Esophagus squamous epithelium (tissue), 5 donors: Measurements from ENCODE around the gene ADGRV1. TPM values are rescaled to one million over a fixed set of nuclear protein-coding genes. Genes with fewer than 3 reads are reported as not detected.

ENCODE experiments used
- DNase-seq: peaks from one replicate; lab custom pipeline; 2025; lab: John Stamatoyannopoulos, UW
- H3K27ac ChIP-seq, 4 donors: fragments of 200-600 bp; sonication (generic); one replicate each; pipeline ENCODE4 v1.5.1; 2016 to 2019; ENCODE audit warnings: mild to moderate bottlenecking in 1 of 4
- H3K27me3 ChIP-seq, 4 donors: fragments of 200-600 bp; sonication (generic); 1 replicate in 3 of 4; 2 replicates in 1 of 4; pipeline versions ENCODE4 v1.5.1 to v1.6.0; 2017 to 2021; ENCODE audit warnings: antibody characterized with exemption in 1 of 4
- H3K36me3 ChIP-seq, 3 donors: fragments of 200-600 bp; sonication (generic); one replicate each; pipeline ENCODE4 v1.5.1; 2016 to 2019
- H3K4me1 ChIP-seq, 3 donors: fragments of 200-600 bp; sonication (generic); one replicate each; pipeline ENCODE4 v1.5.1; 2017 to 2019
- H3K4me3 ChIP-seq, 4 donors: fragments of 200-600 bp; sonication (generic); 1 replicate in 3 of 4; 2 replicates in 1 of 4; pipeline ENCODE4 v1.5.1; 2016 to 2019; ENCODE audit warnings: mild to moderate bottlenecking in 2 of 4, moderate library complexity in 1 of 4
- H3K9me3 ChIP-seq, 3 donors: fragments of 200-600 bp; sonication (generic); one replicate each; pipeline ENCODE4 v1.5.1; 2016 to 2019
- CTCF ChIP-seq, 6 experiments: fragments of 450-650 bp in 4 of 6; fragments of 200-600 bp in 2 of 6; sonication (generic) in 2 of 6; IDR thresholded peaks; one replicate each; pipeline ENCODE4 v1.5.1; 2016 to 2019; ENCODE audit warnings: antibody characterized with exemption in 6 of 6, mild to moderate bottlenecking in 4 of 6, moderate library complexity in 4 of 6
- POLR2A ChIP-seq, 4 donors: fragments of 450-650 bp; IDR thresholded peaks; one replicate each; pipeline ENCODE4 v1.6.1; 2017; ENCODE audit warnings: antibody characterized with exemption in 4 of 4, mild to moderate bottlenecking in 4 of 4, moderate library complexity in 3 of 4
- WGBS, 2 donors: methylation state at CpG; one replicate each; pipeline ENCODE4 v1.1.5; 2018; 5-methylcytosine and 5-hydroxymethylcytosine counted together
- intact Hi-C: fragments of 100-400 bp; cut with DNase I; formaldehyde crosslinking; loops from one replicate; pipeline ENCODE4 v1.15.0; 2022
- total RNA-seq, 4 donors: library from RNA; depleted of rRNA; stranded (reverse); fragments of >200 nt; gene quantifications; one replicate each; pipeline ENCODE4 v1.1.0, GENCODE V29; 2016
- donor health status: DM: yes; HTN: yes; CAD: no.

ADGRV1 gene
- total RNA-seq, 4 donors from 2014 or later, result 1.9 to 14.1 (median 4.0) TPM

- intact Hi-C loops, result no loop called here
- no peaks in the 10 kb centered on the region for H3K9me3 ChIP-seq
These were observed 4.5 kb downstream of the ADGRV1 start for GRCh38 chr5:90563108-90563507.

GRCh38 chr5:90565491-90565890, 6.9 kb downstream of the ADGRV1 start:
- TF ChIP-seq CTCF (IDR thresholded peaks at IDR 0.05) (no peak), POLR2A (IDR thresholded peaks at IDR 0.05) (no peak)
- Histone ChIP-seq H3K36me3 (no peaks in the 10 kb centered on the region), H3K27ac (no peak overlapping the region), H3K4me3 (no peak overlapping the region), H3K27me3 (peaks cover 0 to 31% (median 0%) of the 10 kb centered on the region in 4 donors), H3K9me3 (no peaks in the 10 kb centered on the region), H3K4me1 (no peaks in the 10 kb centered on the region)
- intact Hi-C loops, result no loop called here
- no peak for DNase-seq
- WGBS, 2 donors, result 89 to 90% methylated on average over 3 of the region's 3 CpGs

More at GRCh38 chr5:90563108-90563507, 4.5 kb downstream of the ADGRV1 start:
- Histone ChIP-seq H3K4me3 (no peak overlapping the region), H3K36me3 (no peaks in the 10 kb centered on the region), H3K27me3 (peaks cover 0 to 55% (median 1%) of the 10 kb centered on the region in 4 donors), H3K4me1 (peaks cover 6 to 12% (median 7%) of the 10 kb centered on the region in 3 donors), H3K27ac (no peak overlapping the region)
- no peak for DNase-seq
- 28 to 29% methylated on average over 1 of the region's 1 CpG for WGBS, 2 donors
- TF ChIP-seq POLR2A (IDR thresholded peaks at IDR 0.05) (no peak), CTCF (IDR thresholded peaks at IDR 0.05) (no peak)

DNA sequence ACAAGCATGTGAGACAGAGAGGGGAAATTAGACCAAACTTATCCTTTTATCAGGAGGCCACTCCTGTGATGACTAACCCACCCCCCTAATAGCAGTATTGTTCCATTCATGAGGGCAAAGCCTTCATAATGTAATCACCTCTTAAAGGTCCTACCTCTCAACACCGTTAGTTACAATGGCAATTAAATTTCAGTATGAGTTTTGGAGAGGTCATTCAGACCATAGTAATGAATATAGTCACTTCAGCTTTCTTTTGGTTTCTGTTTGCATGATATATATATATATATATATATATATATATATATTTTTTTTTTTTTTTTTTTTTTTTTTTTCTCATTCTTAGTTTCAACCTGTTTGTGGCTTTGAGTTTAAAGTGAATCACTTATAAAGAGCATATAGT, 10.5 kb downstream of the ADGRV1 start:
- H3K4me1 ChIP-seq, result no peaks in the 10 kb centered on the region
- H3K9me3 ChIP-seq, result no peaks in the 10 kb centered on the region
- 64 to 69% methylated on average over 1 of the region's 1 CpG for WGBS, 2 donors
- intact Hi-C loops, result no loop called here
- no peaks in the 10 kb centered on the region for H3K27me3 ChIP-seq
- H3K4me3 ChIP-seq, result no peak overlapping the region
- DNase-seq, result no peak
- no peaks in the 10 kb centered on the region for H3K36me3 ChIP-seq
- no peak overlapping the region for H3K27ac ChIP-seq
- TF ChIP-seq POLR2A (IDR thresholded peaks at IDR 0.05) (no peak), CTCF (IDR thresholded peaks at IDR 0.05) (no peak)

- Histone ChIP-seq H3K9me3 (no peaks in the 10 kb centered on the region), H3K27ac (no peak overlapping the region), H3K27me3 (no peaks in the 10 kb centered on the region), H3K4me3 (no peak overlapping the region), H3K36me3 (no peaks in the 10 kb centered on the region), H3K4me1 (no peaks in the 10 kb centered on the region)
- intact Hi-C loops, result no loop called here
- DNase-seq, result no peak
- no peak for TF ChIP-seq CTCF (IDR thresholded peaks at IDR 0.05)
- TF ChIP-seq POLR2A (IDR thresholded peaks at IDR 0.05), result no peak
- WGBS, 2 donors, result 65 to 71% methylated on average over 2 of the region's 2 CpGs
These were observed 11.4 kb downstream of the ADGRV1 start for GRCh38 chr5:90570034-90570433.

DNA sequence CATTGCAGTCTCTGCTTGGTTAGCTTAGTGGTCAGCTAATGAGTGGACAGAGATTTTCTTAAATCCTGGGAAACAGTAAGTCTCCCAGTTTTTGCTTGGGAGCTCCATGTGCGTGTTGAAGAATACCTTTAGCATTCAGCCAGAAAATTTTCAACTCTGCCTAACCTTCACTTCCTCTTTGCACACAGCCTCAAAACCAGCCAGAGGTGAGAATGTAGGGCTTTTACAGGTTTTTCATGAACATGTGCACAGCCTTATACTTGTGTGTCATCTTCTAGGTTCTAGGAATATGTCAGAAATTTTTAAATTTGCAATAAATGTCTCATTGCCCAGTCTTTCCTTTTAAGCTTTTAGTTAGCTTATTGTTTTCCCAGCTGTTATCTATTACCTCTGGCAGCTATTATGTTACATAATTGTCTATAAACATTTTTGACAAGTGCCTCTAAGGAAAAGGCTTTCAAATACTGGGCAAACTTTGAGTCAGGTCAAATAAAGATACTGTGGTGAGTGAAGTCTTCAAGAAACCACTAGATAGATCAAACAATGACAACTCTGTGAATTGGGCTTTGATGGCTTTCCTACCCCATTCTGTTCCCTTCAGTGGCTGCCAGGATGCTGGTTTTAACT, 12.7 kb downstream of the ADGRV1 start:
- H3K9me3 ChIP-seq, result no peaks in the 10 kb centered on the region
- no peaks in the 10 kb centered on the region for H3K4me1 ChIP-seq
- WGBS, 2 donors, result 57 to 92% methylated on average over 1 of the region's 1 CpG
- intact Hi-C loops, result no loop called here
- H3K36me3 ChIP-seq, result no peaks in the 10 kb centered on the region
- no peak overlapping the region for H3K27ac ChIP-seq
- no peaks in the 10 kb centered on the region for H3K27me3 ChIP-seq
- DNase-seq, result no peak
- TF ChIP-seq POLR2A (IDR thresholded peaks at IDR 0.05) (no peak), CTCF (IDR thresholded peaks at IDR 0.05) (no peak)
- no peak overlapping the region for H3K4me3 ChIP-seq
